Stimulated activated CD4-positive, alpha-beta T cell treated with anti-CD3 and anti-CD28 coated beads, Interleukin-15, amount 100 ng/mL, for 1 hour (primary cell): ENCODE measurements around the gene OSGIN1.

Source experiments
- DNase-seq, 2 donors: peaks; one replicate each; pipeline ENCODE4 v3.0.0-alpha.2; 2020; ENCODE audit warnings: low read depth in 1 of 2, low spot score in 1 of 2

Gene OSGIN1

DNA sequence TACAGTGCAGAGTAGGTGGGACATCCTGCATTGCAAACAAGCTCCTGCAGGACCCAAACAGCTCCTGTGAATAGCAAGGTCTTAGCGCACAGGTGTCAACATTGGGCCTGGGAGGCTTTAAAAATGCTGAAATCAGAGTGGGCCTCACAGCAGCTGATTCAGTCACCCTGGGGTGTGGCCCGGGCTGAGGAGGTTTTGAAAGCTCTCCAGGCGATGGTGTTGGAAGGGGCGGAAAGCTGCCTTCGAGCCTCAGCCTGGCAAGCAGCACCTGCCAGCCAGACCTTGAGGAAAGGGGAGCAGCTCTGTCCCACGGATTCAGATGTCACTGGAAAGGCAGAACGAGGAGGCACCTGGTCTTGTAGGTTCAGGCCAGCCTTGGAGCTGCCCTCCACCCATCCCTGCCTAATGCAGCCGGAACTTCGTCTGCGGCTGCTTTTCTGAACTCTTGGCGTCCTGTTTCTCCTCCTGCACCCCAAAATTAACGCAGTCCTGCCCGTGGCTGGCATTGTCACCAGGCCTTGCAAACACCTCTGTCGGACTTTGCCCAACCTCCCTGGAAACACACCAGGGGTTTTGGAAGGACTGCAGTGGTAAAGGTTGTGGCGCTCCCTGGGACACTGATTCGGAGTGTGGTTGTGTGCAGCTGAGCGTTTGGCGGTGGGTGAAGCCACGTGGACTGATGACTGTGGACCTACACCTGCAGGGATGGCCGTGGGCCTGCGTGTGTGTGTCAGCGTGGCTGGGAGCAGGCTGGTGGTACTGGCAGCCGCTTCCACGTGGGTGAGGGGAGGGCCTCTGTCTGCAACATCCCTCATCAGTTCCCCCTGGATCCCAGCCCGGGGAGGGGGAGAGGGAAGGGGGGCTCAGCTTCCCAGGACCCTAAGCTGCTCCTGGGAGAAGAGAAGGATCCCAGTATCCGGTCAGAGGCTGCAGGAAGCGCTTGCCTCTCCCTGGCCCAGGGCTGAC is 18.4 kb downstream of the OSGIN1 start:
- no peak for DNase-seq

DNA sequence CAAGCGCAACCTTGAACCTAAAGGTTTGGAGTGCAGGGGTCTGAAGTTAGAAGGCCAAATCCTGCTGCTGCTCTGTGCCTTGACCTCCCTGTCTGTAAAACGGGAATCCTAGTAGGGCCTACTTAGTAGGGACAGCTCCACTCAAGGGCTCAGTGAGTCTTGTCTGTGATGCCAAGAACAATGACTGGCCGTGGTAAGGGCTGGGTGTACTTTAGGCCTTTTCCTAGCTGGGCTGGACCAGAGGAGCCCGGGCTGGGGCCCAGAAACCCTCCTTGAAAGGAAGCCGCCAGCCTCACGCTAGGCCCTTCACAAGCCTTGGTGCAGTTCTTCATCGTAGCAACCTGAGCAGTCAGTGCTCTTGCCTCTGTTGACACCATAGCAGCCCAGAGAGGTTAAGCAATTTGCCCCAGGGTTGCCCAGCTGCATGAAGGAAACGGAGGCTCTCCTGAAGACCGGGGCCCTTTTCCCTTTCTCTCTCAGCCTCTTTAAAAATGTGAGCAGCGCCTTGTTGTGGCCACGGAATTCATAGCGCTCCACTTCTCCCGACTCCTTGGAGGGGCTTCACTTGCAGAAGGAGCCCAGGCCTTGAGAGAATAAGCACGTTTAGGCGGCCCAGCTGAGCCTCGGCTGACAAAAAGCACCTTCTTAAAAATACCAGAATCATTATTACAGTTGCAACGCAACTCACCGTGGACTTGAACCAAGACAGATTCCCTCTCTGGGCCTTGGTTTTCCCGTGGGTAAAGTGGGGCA is 19.4 kb downstream of the OSGIN1 start:
- no peak for DNase-seq

DNA sequence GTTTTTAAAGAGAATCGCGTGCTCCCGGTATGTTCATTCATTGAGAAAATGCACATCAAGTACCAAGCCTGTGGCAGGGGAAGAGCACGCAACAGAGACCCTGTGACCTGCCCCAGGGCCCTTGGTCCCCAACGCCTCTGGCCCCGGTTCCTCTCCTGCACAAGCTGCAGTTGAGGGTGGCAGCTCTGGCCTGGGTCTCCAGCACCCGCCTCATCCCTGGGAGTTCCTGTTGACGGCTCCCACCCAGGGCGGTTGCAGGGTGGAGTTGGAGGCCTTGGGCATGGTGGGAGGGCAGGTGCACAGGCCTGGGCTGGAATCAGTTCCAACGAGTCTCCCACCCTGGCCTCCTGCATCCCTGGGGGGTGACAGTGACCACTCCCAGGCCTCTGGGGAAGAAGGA is 20.0 kb downstream of the OSGIN1 start:
- DNase-seq: no peak

DNA sequence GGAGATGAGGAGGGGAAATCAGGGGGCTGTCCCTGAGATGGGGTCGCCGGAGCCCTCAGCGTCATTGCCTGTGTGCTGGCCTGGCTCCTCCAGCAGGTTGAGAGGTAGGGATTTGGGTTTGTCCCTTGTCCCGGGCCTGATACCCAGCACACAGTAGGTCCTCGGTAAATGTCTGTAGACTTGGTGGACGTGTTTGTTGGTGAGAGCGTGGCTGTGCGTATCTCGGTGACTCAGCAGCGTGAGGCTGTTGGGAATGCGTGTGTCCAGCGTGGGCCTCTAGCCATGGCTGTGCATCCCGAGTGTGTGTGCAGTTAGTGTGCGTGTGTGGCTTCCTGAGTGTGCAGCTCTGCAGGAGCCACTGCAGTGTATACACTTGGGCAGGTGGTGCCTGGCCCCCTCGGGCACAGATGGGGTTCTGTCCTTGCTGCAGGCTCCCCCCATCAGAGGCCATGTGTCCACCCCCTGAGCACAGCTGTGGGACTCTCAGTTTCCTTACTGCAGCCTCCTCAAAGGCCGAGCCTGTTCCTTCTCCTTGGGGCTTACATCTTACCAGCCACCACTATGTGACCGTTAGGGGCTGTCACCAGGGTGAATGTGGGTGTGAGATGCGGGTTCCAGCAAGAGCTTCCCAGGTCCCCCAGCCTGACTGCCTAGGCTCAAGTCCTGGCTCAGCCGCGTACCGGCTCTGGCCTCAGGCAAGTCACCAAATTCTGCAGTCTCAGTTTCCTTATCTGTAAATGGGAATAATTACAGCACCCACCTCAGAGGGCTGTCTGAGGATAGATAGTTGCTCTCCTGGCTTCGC is 20.7 kb downstream of the OSGIN1 start:
- no peak for DNase-seq

DNA sequence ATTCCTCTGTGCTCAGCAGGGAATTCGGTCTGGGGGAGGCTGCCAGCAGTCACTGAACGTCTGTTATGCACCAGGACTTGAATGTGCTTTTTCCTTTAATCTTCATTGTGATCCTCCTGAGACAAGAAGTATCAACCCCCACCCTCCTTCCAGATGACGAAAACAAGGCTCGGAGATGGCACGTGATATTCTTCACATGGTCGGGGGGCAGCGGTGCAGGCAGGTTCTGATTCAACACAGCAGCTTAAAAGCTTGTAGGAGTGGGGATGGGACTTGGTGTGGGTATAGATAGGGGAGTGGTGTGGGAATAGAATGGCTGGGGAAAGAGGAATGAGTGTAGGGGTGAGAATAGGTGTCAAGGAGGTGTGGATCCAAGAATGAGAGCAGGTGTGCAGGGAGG is 21.4 kb downstream of the OSGIN1 start:
- DNase-seq: no peak

DNA sequence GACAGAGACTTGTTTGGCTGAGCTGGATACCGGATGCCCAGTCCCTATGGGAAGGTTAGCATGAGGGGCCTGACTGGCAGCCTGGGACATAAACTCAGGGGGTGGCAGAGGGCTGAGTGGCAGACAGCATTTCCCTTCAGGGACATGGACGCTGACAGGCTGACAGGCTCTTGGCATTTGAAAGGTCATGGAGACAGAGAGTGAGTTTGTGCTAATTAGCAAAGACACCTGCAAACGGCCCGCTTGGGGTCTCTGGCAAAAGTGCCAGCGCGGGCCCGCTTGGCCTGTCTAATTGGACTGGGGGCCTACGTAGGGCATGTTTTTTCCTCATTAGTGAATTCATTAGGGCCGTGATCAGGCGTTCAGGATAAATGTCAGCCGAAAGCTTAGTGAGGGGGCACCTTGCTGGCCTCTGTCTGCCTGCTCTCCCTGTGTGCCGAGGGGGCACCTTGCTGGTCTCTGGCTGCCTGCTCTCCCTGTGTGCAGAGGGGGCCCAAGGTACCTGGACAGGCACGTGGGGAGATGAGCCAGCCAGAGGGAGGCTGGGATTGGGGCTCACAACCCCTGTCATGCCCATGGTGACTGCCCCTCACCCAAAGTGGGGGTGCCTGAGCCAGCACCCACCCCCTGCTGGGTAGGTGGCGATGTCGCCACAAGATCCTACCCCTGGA is 22.7 kb downstream of the OSGIN1 start:
- no peak for DNase-seq

DNA sequence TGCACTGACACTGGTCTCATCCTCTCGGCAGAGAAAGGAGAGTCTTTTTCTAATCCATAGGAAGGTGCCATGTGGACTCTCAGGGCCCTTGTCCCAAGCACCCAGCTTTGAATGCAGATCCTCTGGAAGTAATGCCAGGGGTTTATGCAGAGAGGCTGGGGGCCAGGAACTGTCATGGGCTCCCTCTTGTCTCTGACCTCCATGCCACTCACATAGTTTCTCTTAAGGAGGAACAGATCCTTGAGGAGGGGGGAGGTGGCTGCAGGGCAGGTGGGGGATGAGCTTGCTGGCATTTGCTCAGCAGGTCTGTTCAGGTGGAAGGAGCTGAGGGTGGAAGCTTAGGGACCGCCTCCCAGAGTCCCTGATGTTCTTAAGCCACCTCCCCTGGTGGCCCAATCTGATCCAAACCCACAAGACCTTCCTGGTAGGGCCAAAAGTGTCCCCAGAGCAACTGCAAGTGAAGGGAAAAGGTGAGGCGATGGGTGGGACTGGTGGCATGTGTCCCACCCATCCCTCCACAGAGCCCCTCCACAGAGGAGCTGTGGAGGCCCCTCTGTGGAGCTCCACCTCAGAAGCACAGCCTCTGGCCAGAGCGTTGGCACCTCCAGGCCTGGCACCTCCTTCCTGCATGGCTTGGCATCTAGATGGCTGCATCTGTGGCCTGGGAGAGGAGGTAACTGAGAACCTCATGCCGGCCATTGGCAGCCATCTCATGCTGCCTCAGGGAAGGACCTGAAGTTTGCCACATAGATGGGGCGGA is 24.2 kb downstream of the OSGIN1 start:
- no peak for DNase-seq

DNA sequence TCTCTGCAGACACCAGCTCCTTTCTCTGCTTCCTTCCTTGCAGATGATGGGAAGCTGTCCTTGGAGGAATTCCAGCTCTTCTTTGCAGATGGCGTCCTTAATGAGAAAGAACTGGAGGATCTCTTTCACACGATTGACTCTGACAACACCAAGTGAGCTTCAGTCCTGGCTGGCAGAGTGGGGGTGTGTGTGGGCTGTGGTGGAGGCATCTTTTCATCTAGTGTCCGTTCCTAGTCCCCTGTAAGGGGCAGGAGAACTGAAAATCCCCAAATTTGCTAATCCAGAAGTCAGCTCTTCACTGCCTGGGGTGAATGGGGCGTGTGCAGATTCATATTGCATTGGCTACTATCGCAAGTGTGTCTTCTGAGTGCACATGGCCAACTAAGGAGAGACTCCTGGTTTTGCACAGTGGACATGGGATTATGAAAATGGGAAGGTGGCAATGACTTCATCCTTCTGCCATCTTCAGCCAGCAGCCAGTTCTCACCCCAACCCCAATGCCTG is 25.4 kb downstream of the OSGIN1 start:
- DNase-seq: no peak

DNA sequence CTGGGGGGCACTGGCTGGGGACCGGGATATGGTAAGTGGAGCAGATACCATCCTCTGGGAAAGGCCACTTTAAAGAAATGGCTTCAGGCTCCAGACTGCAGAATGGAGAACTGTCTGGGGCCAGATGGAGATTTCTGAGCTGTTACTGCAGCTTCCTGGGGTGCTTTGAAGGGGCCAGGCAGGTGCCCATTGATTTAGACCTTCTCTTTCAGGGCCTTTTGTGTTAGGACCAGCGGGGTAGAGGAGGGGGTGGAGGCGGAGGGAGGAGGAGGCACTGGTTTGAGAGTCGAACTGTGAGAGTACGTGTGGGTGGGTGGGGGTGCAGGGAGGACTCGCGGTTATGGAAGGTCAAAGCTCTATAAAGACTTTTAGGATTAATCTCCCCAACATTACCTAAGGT is 26.4 kb downstream of the OSGIN1 start:
- no peak for DNase-seq

DNA sequence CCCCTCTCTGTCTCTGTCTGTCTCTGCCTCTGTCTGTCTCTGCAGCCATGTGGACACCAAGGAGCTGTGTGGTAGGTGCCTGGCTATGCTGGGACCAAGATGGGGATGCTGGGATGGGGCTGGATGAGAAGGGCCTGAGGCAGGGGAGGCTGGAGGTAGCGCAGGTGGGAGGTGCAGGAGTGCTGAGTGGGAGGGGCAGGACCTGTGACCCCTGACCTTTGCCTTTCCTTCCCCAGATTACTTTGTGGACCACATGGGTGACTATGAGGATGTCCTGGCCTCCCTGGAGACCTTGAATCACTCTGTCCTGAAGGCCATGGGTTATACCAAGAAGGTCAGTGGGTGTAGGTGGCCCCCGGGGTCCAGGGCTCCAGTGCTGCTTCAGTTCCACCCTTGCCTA is 27.8 kb downstream of the OSGIN1 start:
- no peak for DNase-seq

DNA sequence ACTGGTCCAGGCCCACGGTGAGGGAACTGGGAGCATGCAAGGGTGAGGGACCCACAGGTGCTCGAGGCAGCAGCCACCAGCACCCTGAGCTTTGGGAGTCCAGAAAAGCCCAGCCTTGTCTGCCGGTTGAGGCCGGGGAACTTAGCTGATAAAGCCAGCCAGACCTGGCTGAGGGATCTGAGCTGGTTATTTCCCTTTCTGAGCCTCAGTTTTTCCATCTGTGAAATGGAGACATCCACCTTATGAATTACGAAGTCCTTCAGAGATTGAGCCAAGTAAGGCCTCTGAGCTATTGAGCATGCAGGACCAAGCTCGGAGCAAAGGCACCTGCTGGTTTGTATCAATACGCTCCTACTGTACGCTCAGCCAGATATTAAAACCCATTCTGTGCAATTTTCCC is 28.8 kb downstream of the OSGIN1 start:
- no peak for DNase-seq

DNA sequence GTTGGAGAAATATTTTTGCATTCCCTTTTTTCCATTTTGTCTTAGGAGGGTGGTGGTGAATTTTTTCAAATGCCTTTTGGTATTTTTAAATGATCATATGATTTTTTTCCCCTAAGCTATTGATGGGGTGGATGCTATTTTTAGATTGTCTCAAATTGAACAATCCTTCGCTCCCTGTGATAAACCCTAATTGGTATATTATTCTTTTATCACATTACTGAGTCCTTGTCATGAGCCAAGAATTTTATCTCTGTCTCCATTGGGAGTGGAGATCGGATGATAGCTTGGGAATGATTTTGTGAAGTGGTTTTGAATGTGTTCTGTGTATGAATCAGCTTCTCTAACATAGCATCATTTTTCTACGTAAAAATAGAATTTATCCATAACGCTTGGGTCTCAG is 30.5 kb downstream of the OSGIN1 start:
- DNase-seq: no peak

DNA sequence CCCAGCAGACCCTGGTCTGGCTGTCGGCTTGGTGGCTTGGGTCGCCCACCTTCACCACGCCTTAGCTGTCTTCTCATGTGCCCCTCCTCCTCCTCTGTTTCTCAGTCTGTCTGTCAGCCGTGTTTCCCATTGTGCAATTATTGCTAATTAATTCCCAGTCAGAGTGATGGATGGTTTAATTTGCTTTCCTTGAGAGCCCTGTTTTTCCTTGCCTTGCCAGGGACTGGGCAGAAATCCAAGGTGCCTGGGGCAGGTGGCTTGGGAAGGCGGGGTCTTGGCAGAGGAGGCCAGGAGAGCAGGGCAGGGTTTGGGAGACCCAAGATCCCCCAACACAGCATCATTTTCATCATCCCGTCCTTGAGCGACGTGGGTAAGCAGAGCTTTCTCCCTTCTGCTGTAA is 36.3 kb downstream of the OSGIN1 start:
- no peak for DNase-seq

DNA sequence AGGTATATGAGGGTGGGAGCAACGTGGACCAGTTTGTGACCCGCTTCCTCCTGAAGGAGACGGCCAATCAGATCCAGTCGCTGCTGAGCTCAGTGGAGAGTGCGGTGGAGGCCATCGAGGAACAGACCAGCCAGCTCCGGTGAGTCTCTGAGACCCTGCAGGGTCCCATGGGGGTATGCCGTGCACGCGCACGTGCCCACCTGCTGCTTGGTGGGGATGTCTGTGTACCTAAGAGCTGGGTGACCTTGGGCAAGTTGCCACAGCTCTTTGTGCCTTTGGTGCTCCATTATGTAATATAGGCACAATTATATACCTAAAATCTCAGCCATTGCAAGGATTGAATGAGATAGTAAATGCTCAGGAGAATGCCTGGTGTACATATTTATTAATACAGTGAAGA is 37.5 kb downstream of the OSGIN1 start:
- DNase-seq: no peak

DNA sequence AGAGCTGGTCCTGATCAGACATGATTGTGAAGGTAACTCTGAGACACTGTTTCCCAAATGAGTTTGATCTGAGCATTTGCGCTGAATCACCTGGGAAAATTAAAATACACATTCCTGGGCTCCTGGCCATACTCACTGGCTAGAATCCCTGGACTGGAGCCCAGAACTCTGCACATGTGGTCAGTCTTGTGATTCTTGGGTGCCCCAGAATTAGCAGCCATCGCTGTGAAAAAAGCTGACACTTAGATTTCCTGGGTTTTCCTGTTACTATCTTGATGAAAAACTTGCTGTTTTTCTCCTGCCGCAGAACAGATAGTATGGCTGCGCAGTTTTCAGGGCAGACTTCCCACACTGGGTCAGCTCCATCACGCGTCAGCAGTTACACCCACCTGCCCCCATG is 39.6 kb downstream of the OSGIN1 start:
- no peak for DNase-seq

DNA sequence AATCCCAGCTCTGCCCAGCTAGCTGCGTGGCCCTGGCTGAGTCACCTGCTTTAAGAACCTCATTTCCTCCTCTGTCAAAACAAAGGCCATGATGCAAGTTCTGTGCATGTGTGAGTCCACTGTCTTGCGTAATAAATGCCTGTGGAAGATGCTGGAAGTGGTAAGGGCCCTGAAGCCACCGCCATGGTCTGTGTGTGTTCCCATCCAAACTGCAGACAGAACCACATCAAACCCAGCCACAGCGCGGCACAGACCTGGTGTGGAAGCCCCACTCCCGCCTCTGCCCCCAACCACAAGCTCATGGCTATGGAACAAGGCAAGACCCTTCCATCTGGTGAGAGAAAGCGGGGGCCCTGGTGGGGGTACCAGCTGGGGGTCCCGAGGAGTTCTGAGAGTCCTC is 41.0 kb downstream of the OSGIN1 start:
- no peak for DNase-seq

DNA sequence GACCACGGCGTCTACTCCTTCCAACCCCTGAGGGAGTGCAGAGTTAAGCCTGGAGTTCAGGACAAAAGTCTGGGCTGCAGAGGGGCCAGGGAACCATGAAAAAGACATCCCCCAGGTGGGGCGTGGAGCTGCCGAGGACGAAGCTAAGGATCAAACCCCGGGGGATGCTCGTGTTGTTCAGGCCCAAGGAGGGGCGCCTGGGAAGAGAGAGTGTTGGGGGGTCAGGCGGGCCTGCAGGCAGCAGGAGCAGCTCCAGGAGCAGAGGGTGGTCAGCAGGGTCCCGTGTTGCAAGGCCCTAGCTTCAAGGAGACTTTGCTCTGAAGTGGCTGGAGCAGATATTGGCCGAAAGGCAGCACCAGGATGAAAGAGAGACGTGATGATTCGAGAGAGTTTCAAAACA is 41.7 kb downstream of the OSGIN1 start:
- no peak for DNase-seq

DNA sequence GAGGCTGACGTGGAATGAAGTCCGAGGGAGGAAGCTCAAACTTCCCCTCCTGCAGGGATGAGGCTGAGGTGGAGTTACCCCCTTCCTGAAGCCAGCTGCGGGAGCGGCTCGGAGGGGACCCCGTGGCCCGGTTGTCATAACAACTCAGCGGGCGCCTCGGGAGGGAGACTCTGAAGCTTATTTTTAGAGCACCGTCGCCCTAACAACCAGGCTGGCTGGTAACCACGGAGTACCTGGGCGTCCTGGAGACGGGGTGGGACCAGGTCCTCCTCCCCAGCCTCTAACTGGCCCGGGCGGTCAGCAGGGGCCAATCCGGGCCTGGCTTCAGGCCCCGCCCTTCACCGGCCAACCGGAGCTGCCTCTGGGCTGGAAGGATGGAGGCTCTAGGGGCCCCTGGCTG is 42.7 kb downstream of the OSGIN1 start:
- DNase-seq: no peak

DNA sequence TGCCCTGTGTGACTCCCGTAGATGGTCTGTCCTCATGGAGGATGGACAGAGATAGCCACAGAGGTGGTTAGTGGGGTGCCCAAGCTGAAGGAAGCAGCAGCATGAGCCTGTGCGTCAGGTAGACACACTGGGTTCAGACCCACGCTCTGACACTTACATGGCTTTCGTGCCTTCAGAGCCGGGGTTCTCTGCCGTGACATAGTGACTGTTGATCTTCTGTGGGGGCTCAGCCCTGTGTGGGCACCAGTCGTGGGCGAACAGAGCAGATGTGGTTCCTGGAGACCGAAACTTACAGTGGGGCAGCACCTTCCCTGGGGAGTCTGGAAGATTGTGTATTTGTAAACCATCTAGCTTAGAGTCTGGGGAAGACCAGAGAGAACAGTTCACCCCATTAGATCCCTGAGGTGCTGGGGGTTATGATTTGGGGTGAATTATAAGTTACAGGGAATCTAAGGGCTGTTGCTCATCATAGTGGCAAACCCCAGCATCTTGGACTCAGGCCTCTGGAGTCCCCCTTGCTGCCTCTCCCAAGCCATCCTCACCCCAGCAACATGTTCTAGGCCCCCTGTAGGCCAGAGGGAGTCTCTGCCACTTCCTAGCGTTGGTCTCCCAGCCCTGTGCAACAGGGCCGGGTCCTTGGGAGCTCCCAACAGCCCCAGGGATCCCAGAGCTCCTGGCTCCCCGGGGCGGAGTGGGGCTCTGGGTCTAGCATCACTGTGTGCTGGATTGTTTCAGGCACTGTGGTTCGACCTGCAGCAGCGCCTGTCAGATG is 43.6 kb downstream of the OSGIN1 start:
- no peak for DNase-seq
